NCI-H2196 treated with DMSO at 0.1 percent for 48 hours (cell line): Measurements from ENCODE around the gene GABRG3.
"Not testable (repeated sequence)": the region's sequence is repeated elsewhere in the genome, so short reads cannot be mapped to it uniquely, and the experiment has no call there.

Source experiments
- DNase-seq: peaks from one replicate; lab custom pipeline; 2025; ENCODE audit not compliant: unreplicated experiment; lab: John Stamatoyannopoulos, UW

Gene GABRG3

GRCh38 chr15:27324886-27325615 is 354.1 kb downstream of the GABRG3 start:
- DNase-seq, result no peak

DNA sequence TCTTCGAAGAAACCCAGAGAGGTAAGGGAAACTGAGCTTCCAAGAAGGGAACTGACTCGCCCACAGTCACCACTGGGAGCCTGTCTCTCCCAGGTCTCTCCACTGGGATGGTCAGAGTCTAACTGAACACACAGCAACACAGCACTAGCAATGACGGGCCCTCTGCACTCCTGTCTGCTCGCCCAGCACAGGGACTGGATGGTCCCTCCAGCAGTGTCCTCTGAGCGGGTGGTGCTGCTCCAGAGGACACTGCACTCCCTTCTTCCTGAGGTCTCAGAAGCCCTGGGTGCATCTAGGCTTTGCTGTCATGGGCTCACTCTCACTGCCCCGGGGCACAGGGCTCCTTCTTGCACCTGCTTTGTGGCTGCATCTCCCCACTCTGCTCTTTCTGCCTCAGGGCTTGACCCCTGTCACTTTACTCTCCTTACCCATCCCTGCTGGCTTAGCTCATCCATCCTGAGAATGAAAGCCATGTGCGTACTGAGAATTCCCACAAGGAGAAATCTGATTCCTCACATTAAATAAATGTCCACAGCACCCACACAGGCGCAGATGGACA is 356.6 kb downstream of the GABRG3 start:
- DNase-seq, result no peak

GRCh38 chr15:27328186-27328585 is 357.2 kb downstream of the GABRG3 start:
- no peak for DNase-seq

DNA sequence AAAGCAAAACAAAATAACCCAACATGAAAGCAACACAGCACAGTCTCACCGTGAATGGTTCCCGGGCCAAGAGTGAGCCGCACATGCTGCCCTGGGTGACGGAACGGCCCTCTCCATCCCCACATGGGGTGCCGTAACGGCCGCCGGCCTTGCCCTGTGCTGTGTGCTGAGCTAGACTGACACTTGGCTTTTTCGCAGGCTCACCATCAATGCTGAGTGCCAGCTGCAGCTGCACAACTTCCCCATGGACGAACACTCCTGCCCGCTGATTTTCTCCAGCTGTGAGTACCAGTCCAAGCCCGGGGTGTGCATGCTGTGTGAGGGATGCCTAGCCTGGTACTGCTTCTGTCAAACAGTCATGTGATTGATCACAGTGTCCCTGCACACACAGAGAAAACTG is 357.6 kb downstream of the GABRG3 start:
- no peak for DNase-seq

DNA sequence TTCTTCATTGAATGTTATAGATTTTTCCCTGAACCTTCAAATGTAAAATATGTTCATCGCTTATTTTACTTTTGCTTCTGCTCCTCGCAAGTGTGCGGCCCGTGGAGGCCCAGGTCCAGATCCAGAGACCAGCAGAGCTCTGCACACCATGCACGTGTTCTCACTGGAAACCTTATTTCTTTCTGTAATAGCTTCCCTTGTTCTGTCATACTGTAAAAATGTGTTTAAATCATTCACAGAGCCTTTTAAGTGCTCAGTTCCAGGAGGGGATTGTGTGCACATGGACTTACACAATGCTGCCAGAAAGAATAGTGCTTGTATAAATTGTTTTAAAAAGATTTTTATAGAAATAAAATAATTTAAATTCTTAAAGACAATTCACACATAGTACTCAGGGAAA is 359.3 kb downstream of the GABRG3 start:
- no peak for DNase-seq

DNA sequence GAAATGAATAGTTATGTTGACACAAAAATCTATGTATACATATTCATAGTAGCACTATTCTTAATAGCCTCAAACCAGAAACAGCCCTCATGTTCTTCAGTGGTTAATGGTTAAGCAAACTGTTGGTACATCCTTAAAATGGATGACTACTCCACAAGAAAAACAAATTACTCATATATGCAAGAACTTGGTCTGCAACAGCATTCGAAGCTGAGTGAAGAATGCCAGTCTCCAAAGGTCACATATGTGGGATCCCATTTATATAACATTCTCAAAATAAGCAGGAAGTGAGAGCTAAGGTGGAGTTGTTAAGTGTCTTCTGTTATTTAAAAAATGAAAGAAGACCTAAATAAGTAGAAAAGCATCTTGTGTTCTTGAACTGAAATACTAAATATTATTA is 365.7 kb downstream of the GABRG3 start:
- DNase-seq, result no peak

DNA sequence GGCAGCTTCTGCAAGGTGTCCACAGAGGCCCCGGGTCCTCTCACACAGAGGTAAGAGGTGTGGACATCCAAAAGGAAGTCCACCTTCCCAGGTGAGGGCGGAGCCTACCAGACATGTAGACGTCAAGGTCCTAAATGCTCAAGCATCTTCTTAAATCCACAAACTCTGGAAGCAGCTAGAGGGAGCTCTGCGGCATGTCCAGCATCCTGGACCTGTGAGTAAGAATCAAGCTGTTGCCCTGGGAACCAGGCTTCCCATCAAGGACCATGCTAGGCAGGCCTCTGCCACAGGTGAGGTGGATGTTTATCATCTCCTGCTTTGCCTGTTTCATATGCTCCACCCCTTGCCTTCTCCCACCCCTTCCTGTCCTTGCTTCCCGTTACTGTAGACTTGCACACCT is 368.2 kb downstream of the GABRG3 start:
- DNase-seq, result no peak

DNA sequence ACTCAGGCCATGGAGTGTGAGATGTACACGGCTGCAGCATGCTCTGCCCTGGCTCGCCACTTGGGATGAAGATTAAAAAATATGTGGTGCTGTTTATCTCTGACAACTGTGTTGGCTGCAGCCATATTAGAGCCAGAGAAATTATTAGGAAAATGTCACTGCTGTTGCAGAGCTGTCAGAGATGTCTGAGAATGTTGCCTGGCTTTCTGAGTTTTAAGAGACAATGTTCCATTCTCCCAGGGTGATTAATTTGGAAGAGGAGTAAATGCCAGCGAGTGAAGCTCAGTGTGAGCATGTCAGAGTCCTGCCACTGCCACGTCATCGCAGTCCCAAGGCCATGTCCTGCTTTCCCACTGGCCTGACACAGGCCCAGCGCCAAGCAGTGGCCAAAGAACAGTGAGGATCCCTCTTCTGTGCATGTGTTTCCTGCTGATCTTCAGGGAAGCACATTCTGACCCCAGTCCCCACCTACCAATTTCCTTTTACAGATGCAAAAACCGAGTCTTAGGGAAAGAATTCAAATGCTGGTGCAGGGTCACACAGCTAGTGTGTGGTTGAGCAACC is 370.9 kb downstream of the GABRG3 start:
- no peak for DNase-seq

DNA sequence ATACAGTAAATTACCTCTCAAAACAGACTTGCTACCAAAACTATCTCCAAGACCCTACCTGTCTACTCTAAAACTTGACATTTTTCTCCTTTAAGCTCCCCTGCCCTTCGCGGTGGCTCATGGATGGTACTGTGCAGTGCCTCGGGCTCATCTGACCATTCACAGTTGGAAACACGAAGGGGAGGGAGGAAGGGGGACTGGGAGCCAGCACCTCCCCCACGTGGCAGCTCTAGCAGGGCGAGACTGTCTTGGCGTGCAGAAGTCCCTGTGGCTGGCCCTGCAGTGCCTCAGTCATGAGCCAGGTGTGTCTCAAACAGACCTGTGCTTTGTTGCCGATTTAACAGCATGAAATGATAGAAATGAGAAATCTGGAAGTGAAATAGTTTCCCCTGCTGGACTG is 372.0 kb downstream of the GABRG3 start:
- DNase-seq, result no peak

DNA sequence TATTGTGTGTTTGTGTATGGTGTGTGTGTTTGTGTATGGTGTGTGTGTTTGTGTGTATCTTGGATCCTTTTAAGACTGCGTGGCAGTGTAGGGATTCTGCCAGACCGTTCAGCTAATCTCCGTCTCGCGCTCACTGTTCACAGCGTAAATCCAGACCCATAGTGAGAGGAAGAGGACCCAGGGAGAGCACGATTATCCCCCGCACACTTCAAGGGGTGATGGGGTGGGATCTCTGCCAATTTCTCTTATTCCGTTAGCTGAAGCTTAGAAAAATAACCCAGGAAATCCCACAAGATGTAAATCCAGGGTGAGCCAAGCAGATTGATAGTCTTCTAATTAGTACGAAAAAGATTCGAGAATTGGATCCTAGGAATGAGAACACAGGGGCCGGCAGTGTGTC is 381.2 kb downstream of the GABRG3 start:
- no peak for DNase-seq

- no peak for DNase-seq
These were observed 382.9 kb downstream of the GABRG3 start for GRCh38 chr15:27353856-27354255.

DNA sequence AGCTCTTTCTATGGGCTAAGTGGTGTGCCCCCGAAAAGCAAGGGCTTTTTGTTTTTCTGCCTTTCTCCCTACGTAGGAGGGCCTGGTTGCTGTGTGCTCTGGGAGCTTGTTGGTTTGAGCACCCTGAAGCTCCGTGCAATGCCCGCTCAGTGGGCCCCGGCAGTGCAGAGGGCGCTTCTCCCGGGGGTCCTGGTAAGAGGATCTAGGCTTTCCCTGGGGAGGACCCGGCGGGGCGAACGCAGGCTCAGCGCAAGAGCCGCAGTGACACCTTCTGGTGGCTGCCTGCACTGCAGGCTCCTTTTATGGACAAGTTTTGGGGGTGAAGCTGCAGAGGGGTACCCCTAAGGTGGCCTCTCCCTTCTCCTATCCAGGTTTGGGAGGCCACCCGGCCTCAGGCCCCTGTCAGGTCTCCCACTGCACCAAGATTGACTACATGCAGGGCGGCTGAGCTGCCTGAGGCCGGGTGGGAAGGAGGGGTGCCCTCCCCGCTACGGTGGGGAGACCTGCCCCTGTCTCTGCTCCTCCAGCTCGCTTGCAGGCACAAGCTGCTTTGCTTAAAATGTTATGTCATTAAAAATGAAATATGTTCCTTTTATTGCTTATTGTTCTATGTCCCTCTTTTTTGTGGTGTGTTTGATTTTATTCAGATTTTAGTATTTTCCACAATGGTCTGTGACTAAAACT is 387.9 kb downstream of the GABRG3 start:
- no peak for DNase-seq

GRCh38 chr15:27359586-27359985 is 388.6 kb downstream of the GABRG3 start:
- no peak for DNase-seq

GRCh38 chr15:27360316-27360715 is 389.3 kb downstream of the GABRG3 start:
- DNase-seq, result no peak

GRCh38 chr15:27361438-27361837 is 390.5 kb downstream of the GABRG3 start:
- no peak for DNase-seq

DNA sequence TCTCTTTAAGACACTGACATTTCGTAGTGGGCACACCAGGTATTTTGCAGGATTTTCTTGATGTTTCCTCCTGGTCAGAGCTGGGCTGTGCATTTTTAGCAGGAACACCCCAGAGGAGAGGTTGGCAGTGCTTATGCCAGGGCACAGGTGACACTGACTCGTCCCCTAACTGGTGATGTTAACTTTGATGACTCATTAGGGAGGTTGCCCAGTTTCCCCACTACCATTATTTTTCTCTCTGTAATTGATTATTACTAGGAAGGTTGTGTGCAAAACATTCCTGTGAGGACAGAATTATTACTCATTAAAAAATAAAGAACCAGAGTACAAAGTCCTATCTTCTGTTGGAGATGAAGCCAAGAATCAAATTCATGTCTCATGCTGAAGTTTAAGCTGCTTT is 394.5 kb downstream of the GABRG3 start:
- no peak for DNase-seq

GRCh38 chr15:27377391-27377790 is 406.4 kb downstream of the GABRG3 start:
- not testable (repeated sequence) for DNase-seq

DNA sequence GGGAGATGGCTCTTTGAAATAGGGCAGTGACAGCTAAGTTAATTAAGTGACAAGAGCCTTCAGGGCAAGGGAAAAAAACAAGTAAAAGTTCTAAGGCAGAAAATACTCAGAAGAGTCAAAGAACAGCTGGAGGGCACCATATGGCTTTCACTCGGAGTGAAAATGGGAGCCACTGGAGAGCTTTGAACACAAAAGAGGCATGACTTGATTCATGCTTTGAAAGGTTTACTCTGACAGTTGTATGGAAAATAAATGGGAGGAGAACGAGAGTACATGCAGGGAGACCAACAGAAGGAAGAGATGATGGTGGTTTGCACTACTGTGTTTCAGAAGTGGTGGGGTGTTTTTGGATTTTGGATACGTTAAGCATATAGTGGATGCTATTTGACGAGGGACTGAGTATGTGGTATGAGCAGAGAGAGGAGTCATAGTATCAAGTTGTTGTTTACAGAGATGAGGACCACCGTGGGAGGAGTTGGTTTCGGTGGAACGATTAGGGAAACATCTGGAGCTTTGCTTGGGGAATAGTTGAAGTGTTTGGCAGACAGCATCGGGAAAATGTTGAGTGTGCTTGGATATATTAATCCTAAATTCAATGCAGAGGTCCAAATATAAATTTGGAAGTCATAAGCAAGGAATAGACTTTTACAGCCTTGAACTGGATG is 411.5 kb downstream of the GABRG3 start:
- no peak for DNase-seq

DNA sequence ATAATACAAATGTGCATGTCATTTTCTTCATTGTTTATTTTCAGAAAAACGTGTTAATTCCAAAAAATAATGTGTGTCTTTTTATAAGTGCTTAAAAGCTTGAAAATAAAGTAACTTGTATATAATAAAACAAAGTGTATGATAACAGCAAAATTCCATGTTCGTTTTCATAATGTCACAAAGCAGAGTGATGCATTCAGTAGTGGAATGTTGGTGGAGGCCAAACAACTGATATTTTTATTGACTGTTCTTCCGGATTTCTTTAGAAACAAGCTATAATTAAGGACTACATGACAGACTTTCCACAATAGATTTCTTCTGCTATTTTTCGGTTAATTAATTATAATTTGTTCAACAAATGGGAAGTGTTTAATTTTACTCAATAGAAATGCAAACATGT is 412.7 kb downstream of the GABRG3 start:
- DNase-seq, result no peak

- no peak for DNase-seq
These were observed 421.2 kb downstream of the GABRG3 start for GRCh38 chr15:27392163-27392562.

DNA sequence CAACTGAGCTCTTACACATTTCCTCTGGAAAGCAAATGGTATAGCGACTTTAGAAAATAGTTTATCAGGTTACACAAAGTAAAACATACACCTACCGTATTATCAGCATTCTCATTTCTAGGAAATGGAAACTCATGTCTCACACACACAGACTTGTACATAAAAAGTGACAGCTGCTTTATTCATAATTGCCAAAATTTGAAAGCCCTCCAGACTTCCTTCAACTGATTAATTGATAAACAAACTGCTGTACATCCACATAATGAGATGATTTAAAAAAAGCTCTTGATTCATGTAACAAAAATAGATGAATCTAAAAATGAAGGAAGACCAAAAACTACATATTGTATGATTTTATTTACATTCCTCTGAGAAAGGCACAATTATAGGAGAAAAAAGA is 425.5 kb downstream of the GABRG3 start:
- no peak for DNase-seq

DNA sequence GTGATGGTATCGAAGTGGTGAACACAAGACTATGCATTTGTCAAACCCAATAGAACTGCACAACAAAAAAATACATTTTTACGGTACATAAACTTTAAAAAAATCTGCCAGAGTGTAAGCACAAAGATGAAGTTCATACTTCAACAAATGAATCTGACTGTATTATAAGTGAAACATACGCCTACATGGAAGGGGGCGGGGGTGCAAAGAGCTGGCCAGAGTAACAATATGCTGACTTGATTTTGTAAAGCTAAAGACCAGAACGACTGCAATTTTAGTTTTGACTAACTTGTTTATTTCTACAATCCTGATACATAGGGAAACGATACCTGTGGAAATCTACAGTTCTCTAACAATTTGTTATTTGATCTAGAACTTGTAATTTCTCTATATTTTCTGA is 426.0 kb downstream of the GABRG3 start:
- no peak for DNase-seq
